ENCODE data around the gene MRPL48. TPM values are rescaled to one million over a fixed set of nuclear protein-coding genes. Genes with fewer than 3 reads are reported as not detected.

The MRPL48 gene
- 10 to 100 TPM; 18.7 to 25.3 TPM for total RNA-seq

DNA sequence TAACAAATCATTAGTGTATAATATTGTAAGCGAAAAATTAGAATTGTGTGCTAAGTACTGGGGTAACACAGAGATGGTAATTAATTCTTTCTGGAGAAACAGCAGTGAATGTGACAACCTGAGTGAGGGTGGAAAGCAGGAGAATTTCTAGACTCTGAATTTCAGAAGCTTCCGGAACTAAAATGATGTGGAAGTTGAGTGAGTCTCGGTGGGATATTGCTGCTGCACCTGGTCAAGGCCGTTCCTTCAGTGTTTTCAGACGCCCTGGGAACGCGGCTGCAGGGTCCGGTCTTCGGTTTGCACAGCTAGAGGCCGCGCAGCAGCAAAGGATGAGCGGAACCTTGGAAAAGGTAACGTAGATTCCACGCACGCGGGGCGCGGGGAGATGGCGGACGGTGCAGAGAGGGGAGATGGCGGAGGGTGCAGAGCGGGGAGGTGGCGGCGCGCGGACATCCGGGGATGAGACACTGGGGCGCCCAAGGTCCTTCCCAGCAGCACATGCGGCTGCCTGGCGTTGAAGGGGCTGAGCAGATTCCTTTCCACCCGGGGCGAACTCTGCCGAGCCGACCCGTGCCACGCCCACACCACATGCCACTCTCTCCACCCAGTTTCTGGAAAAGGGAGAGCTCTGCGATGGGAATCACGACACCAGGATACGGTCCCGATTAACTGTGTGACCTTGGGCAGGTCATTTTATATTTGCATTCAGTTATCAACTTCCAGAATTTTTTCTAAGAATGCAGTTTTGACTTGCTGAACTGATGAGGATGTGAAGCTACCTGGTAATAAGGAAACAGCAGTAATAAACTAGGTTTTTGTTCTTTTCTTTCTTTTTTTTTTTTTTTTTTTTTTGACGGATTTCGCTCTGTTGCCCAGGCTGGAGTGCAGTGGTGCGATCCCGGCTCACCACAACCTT is at the start of gene MRPL48:
TSS of gene MRPL48 (plus strand) at position 232 of the 916 bp plus-strand sequence. CDS start at position 330, 98 bp downstream.
- Histone ChIP-seq H3K27ac (peak within 1 kb of the TSS; percentile 89 to 92), H3K4me1 (peaks cover 0 to 15% of the 10 kb centered on the region in 2 donors), H3K4me3 (peak within 1 kb of the TSS; percentile 78 to 79), H3K9me3 (no peaks in the 10 kb centered on the region), H3K27me3 (no peaks in the 10 kb centered on the region), H3K36me3 (no peaks in the 10 kb centered on the region)
- peak; percentile 89 for DNase-seq (ENCODE audit: low spot score)
- TF ChIP-seq, protein P1, sequence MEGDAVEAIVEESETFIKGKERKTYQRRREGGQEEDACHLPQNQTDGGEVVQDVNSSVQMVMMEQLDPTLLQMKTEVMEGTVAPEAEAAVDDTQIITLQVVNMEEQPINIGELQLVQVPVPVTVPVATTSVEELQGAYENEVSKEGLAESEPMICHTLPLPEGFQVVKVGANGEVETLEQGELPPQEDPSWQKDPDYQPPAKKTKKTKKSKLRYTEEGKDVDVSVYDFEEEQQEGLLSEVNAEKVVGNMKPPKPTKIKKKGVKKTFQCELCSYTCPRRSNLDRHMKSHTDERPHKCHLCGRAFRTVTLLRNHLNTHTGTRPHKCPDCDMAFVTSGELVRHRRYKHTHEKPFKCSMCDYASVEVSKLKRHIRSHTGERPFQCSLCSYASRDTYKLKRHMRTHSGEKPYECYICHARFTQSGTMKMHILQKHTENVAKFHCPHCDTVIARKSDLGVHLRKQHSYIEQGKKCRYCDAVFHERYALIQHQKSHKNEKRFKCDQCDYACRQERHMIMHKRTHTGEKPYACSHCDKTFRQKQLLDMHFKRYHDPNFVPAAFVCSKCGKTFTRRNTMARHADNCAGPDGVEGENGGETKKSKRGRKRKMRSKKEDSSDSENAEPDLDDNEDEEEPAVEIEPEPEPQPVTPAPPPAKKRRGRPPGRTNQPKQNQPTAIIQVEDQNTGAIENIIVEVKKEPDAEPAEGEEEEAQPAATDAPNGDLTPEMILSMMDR (IDR thresholded peaks at IDR 0.05): no peak

DNA sequence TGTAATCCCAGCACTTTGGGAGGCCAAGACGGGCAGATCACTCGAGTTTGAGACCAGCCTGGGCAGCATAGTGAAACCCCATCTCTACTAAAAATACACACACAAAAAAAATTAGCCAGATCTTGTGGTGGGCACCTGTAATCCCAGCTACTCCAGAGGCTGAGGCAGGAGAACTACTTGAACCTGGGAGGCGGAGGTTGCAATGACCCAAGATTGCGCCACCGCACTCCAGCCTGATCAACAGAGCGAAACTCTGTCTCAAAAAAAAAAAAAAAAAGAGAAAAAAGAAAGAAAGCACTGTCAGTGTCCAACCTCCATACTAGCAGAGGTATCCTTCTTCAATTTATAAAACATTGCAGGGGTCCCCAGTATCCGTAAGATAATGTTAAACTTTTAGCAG is 44.6 kb upstream of the MRPL48 start:
- TF ChIP-seq, protein P1 (IDR thresholded peaks at IDR 0.05): no peak
- Histone ChIP-seq H3K9me3 (no peaks in the 10 kb centered on the region), H3K4me3 (no peak overlapping the region), H3K27me3 (no peaks in the 10 kb centered on the region), H3K27ac (no peak overlapping the region), H3K36me3 (no peaks in the 10 kb centered on the region), H3K4me1 (peaks cover 0 to 7% of the 10 kb centered on the region in 2 donors)
- DNase-seq (ENCODE audit: low spot score): no peak

DNA sequence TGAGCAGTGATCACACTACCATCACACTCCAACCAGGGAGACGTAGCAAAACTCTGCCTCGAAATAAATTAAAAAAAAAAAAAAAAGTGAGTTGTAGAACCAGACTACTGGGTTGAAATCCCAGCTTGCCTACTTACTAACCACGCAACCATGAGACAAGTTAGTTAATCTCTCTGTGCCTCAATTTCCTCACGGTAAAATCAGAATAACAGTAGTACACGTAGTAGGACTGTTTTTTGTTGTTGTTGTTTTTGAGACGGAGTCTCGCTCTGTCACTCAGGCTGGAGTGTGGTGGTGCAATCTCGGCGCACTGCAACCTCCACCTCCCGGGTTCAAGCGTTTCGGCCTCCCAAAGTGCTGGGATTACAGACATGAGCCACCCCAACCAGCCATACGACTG is 41.0 kb upstream of the MRPL48 start:
- Histone ChIP-seq H3K27ac (no peak overlapping the region), H3K4me1 (peaks cover 0 to 15% of the 10 kb centered on the region in 2 donors), H3K36me3 (no peaks in the 10 kb centered on the region), H3K27me3 (no peaks in the 10 kb centered on the region), H3K9me3 (no peaks in the 10 kb centered on the region), H3K4me3 (no peak overlapping the region)
- TF ChIP-seq, protein P1 (IDR thresholded peaks at IDR 0.05): no peak
- no peak for DNase-seq (ENCODE audit: low spot score)

DNA sequence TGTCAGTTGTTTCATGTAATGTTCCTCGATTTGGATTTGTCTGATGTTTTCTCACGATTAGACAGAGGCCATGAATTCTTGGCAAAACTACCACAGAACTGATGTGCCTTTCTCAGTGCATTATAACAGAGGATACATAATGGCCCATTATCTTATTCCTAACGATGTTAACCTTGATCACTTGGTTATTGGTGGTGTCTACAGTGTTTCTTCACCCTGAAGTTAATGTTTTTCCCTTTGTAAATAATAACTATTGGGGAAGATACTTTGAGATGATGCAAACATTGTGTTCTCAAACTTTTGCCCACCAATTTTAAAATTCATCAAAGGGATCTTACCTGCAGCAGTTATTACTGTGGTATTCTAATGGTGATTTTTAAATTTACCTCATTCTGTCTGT is 39.9 kb upstream of the MRPL48 start:
- no peak for DNase-seq (ENCODE audit: low spot score)
- Histone ChIP-seq H3K27ac (no peak overlapping the region), H3K4me1 (peaks cover 0 to 26% of the 10 kb centered on the region in 2 donors), H3K27me3 (no peaks in the 10 kb centered on the region), H3K36me3 (no peaks in the 10 kb centered on the region), H3K4me3 (no peak overlapping the region), H3K9me3 (no peaks in the 10 kb centered on the region)
- TF ChIP-seq, protein P1 (IDR thresholded peaks at IDR 0.05): no peak

DNA sequence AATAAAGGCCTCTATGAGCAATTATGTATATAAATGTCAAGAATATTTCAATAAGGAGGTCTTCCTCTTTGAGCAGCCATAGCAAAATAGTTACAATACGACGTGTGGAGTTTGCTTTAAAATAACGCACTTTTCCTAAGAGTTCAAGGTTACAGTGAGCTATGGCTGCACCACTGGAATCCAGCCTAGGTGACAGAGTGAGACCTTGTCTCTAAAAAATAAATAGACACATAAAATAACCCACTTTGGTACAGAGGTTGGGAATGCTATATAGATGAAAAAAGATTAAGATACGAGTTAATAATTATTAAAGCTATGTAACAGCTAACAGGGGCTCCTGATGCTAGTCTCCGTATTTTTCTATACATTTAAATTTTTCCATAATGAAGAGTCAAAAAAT is 39.4 kb upstream of the MRPL48 start:
- Histone ChIP-seq H3K4me1 (peaks cover 0 to 31% of the 10 kb centered on the region in 2 donors), H3K36me3 (no peaks in the 10 kb centered on the region), H3K4me3 (no peak overlapping the region), H3K27me3 (no peaks in the 10 kb centered on the region), H3K27ac (no peak overlapping the region), H3K9me3 (no peaks in the 10 kb centered on the region)
- no peak for DNase-seq (ENCODE audit: low spot score)
- TF ChIP-seq, protein P1 (IDR thresholded peaks at IDR 0.05): no peak

Measured in right atrium auricular region (tissue), 2 donors.